Prostate gland (tissue), 2 donors: ENCODE measurements around the gene MIR17HG. TPM values are rescaled to one million over a fixed set of nuclear protein-coding genes. Genes with fewer than 3 reads are reported as not detected.

Source experiments
- DNase-seq: peaks from one replicate; pipeline ENCODE4 v3.0.0-alpha.2; 2019; ENCODE audit warnings: low spot score
- H3K27ac ChIP-seq, 2 donors: fragments of 200-600 bp; sonication (generic); 2 replicates each; pipeline ENCODE4 v1.5.1; 2017 to 2019
- H3K27me3 ChIP-seq: fragments of 200-600 bp; sonication (generic); replicated peaks from 2 replicates; pipeline ENCODE4 v1.5.1; 2019; ENCODE audit not compliant: insufficient read depth
- H3K36me3 ChIP-seq, 2 donors: fragments of 200-600 bp; sonication (generic); 1 replicate in 1 of 2; 2 replicates in 1 of 2; pipeline versions ENCODE4 v1.5.1 to v1.8.1; 2017 to 2019
- H3K4me1 ChIP-seq: fragments of 200-600 bp; sonication (generic); replicated peaks from 2 replicates; pipeline ENCODE4 v1.5.1; 2019
- H3K4me3 ChIP-seq, 2 donors: fragments of 200-600 bp; sonication (generic); 2 replicates each; pipeline ENCODE4 v1.5.1; 2017 to 2019
- H3K9me3 ChIP-seq: fragments of 200-600 bp; sonication (generic); 2 replicates; pipeline ENCODE4 v1.5.1; 2017
- CTCF ChIP-seq, 4 experiments: fragments of 200-600 bp in 2 of 4; fragments of 450-650 bp in 2 of 4; sonication (generic) in 2 of 4; IDR thresholded peaks; 1 replicate in 3 of 4; 2 replicates in 1 of 4; pipeline ENCODE4 v1.5.1; 2016 to 2019; ENCODE audit warnings: antibody characterized with exemption in 4 of 4, mild to moderate bottlenecking in 2 of 4, moderate library complexity in 2 of 4
- POLR2A ChIP-seq: fragments of 450-650 bp; IDR thresholded peaks from one replicate; pipeline ENCODE4 v1.6.1; 2016; ENCODE audit warnings: antibody characterized with exemption, mild to moderate bottlenecking
- POLR2AphosphoS5 ChIP-seq: sonication (generic); formaldehyde crosslinking; IDR thresholded peaks from one replicate; pipeline ENCODE4 v1.6.1; 2017; ENCODE audit warnings: antibody characterized with exemption
- WGBS: methylation state at CpG from one replicate; pipeline ENCODE4 v1.1.5; 2018; 5-methylcytosine and 5-hydroxymethylcytosine counted together
- intact Hi-C: fragments of 100-400 bp; cut with DNase I; formaldehyde crosslinking; loops from one replicate; pipeline ENCODE4 v1.14.2; 2022
- total RNA-seq, 2 donors: library from RNA; depleted of rRNA; stranded (reverse); fragments of >200 nt; gene quantifications; one replicate each; pipeline ENCODE4 v1.1.0, GENCODE V29; 2016

Gene MIR17HG
- total RNA-seq, 2 donors from 2014 or later: 1.0 to 2.9 TPM

GRCh38 chr13:91362908-91363307 lies 15.4 kb downstream of the MIR17HG start:
- H3K9me3 ChIP-seq: no peaks in the 10 kb centered on the region
- no peak for DNase-seq
- no peak overlapping the region for H3K27ac ChIP-seq
- no peaks in the 10 kb centered on the region for H3K36me3 ChIP-seq
- H3K27me3 ChIP-seq: no peaks in the 10 kb centered on the region
- TF ChIP-seq CTCF (IDR thresholded peaks at IDR 0.05) (no peak), POLR2A (no peak), POLR2AphosphoS5 (no peak)
- intact Hi-C loops: no loop called here
- 47% methylated on average over 1 of the region's 1 CpG for WGBS
- no peaks in the 10 kb centered on the region for H3K4me1 ChIP-seq
- H3K4me3 ChIP-seq: no peak overlapping the region

- H3K4me3 ChIP-seq: no peak overlapping the region
- H3K4me1 ChIP-seq: no peaks in the 10 kb centered on the region
- no peaks in the 10 kb centered on the region for H3K36me3 ChIP-seq
- WGBS: 94% methylated on average over 1 of the region's 1 CpG
- H3K27ac ChIP-seq: no peak overlapping the region
- TF ChIP-seq CTCF (IDR thresholded peaks at IDR 0.05): no peak
- no peak for TF ChIP-seq POLR2A
- no peak for TF ChIP-seq POLR2AphosphoS5
- intact Hi-C loops: no loop called here
- no peak for DNase-seq
- H3K9me3 ChIP-seq: no peaks in the 10 kb centered on the region
- H3K27me3 ChIP-seq: no peaks in the 10 kb centered on the region
Measured at GRCh38 chr13:91368101-91368500, 20.6 kb downstream of the MIR17HG start.

GRCh38 chr13:91368676-91369440 lies 21.4 kb downstream of the MIR17HG start:
- Histone ChIP-seq H3K27ac (no peak overlapping the region), H3K4me1 (no peaks in the 10 kb centered on the region), H3K9me3 (no peaks in the 10 kb centered on the region), H3K27me3 (no peaks in the 10 kb centered on the region), H3K4me3 (no peak overlapping the region), H3K36me3 (no peaks in the 10 kb centered on the region)
- TF ChIP-seq POLR2A (no peak), CTCF (IDR thresholded peaks at IDR 0.05) (no peak), POLR2AphosphoS5 (no peak)
- intact Hi-C loops: no loop called here
- 63% methylated on average over 3 of the region's 3 CpGs for WGBS
- no peak for DNase-seq

GRCh38 chr13:91369441-91369831 lies 21.9 kb downstream of the MIR17HG start:
- no peaks in the 10 kb centered on the region for H3K36me3 ChIP-seq
- intact Hi-C loops: no loop called here
- no peak overlapping the region for H3K27ac ChIP-seq
- H3K9me3 ChIP-seq: no peaks in the 10 kb centered on the region
- no peaks in the 10 kb centered on the region for H3K4me1 ChIP-seq
- no peak for TF ChIP-seq CTCF (IDR thresholded peaks at IDR 0.05)
- no peak for TF ChIP-seq POLR2A
- no peak for TF ChIP-seq POLR2AphosphoS5
- no peak for DNase-seq
- 45% methylated on average over 3 of the region's 3 CpGs for WGBS
- H3K4me3 ChIP-seq: no peak overlapping the region
- H3K27me3 ChIP-seq: no peaks in the 10 kb centered on the region

GRCh38 chr13:91370501-91370900 lies 23.0 kb downstream of the MIR17HG start:
- H3K27me3 ChIP-seq: no peaks in the 10 kb centered on the region

More at GRCh38 chr13:91370501-91370900, 23.0 kb downstream of the MIR17HG start:
- no peak for DNase-seq
- TF ChIP-seq POLR2A (no peak), CTCF (IDR thresholded peaks at IDR 0.05) (no peak), POLR2AphosphoS5 (no peak)
- H3K4me3 ChIP-seq: no peak overlapping the region
- 73% methylated on average over 2 of the region's 2 CpGs for WGBS
- H3K36me3 ChIP-seq: no peaks in the 10 kb centered on the region
- H3K4me1 ChIP-seq: no peaks in the 10 kb centered on the region
- H3K27ac ChIP-seq: no peak overlapping the region
- H3K9me3 ChIP-seq: no peaks in the 10 kb centered on the region
- intact Hi-C loops: no loop called here
